T-cell (primary cell): Measurements from ENCODE around the gene TMEM60. TPM values are rescaled to one million over a fixed set of nuclear protein-coding genes. Genes with fewer than 3 reads are reported as not detected.

Experiments
- ATAC-seq, 4 experiments: fragments of 200-7000 bp in 3 of 4; fragments of 150-1000 bp in 1 of 4; cut with Tn5 transposase; replicated peaks in 1 of 4; 1 replicate in 3 of 4; 2 replicates in 1 of 4; pipeline ENCODE4 v1.10.0; 2021; ENCODE audit warnings: moderate library complexity in 3 of 4, mild to moderate bottlenecking in 2 of 4, moderate number of reproducible peaks in 1 of 4
- CTCF ChIA-PET, 2 donors: fragments of 300-600 bp; sonication (Branson Sonifier 250); formaldehyde crosslinking; loops; one replicate each; lab custom pipeline; 2022; ENCODE audit warnings: antibody characterized with exemption in 2 of 2; lab: Charles Lee
- POLR2A ChIA-PET, 2 donors: fragments of 300-600 bp; sonication (Branson Sonifier 250); formaldehyde crosslinking; loops; one replicate each; lab custom pipeline; 2022; ENCODE audit warnings: antibody characterized with exemption in 2 of 2; lab: Charles Lee
- DNase-seq, 35 experiments: peaks; one replicate each; pipeline versions ENCODE4 v3.0.0 to v3.0.0-alpha.2; 2013 to 2023
- H3K27ac ChIP-seq: one replicate; pipeline ENCODE4 v1.5.1; 2013; ENCODE audit warnings: low read length
- H3K27me3 ChIP-seq, 2 experiments: replicated peaks in 1 of 2; 1 replicate in 1 of 2; 2 replicates in 1 of 2; pipeline versions ENCODE4 v1.6.1 to v1.7.0; 2013; ENCODE audit warnings: low read length in 1 of 2, mixed read lengths in 1 of 2; ENCODE audit not compliant: control insufficient read depth in 2 of 2, insufficient read depth in 2 of 2; ENCODE audit errors: extremely low read depth in 1 of 2
- H3K36me3 ChIP-seq, 2 donors: 1 replicate in 1 of 2; 2 replicates in 1 of 2; pipeline versions ENCODE4 v1.6.1 to v1.7.0; 2013; ENCODE audit warnings: low read length in 1 of 2; ENCODE audit not compliant: control insufficient read depth in 2 of 2, insufficient read depth in 1 of 2; ENCODE audit errors: extremely low read depth in 1 of 2
- H3K4me1 ChIP-seq, 2 experiments: 1 replicate in 1 of 2; 2 replicates in 1 of 2; pipeline versions ENCODE4 v1.6.1 to v1.7.0; 2013; ENCODE audit warnings: low read length in 2 of 2, mixed read lengths in 1 of 2; ENCODE audit not compliant: insufficient read depth in 2 of 2, control insufficient read depth in 1 of 2; ENCODE audit errors: extremely low read depth in 1 of 2
- H3K4me3 ChIP-seq, 2 donors: 1 replicate in 1 of 2; 2 replicates in 1 of 2; pipeline versions ENCODE4 v1.5.1 to v1.7.0; 2013; ENCODE audit warnings: mild to moderate bottlenecking in 2 of 2, low read length in 1 of 2, moderate library complexity in 1 of 2; ENCODE audit not compliant: control insufficient read depth in 1 of 2; ENCODE audit errors: extremely low read depth in 1 of 2
- H3K9me3 ChIP-seq: 2 replicates; pipeline ENCODE4 v1.7.0; 2013
- H3K27ac Mint-ChIP-seq, 2 donors: one replicate each; pipeline ENCODE4 v1.8.0; 2020 to 2021; ENCODE audit warnings: mild to moderate bottlenecking in 2 of 2, mixed read lengths in 2 of 2
- H3K27me3 Mint-ChIP-seq, 2 donors: one replicate each; pipeline ENCODE4 v1.8.0; 2021 to 2022; ENCODE audit warnings: mixed read lengths in 2 of 2
- H3K36me3 Mint-ChIP-seq: one replicate; pipeline ENCODE4 v1.8.0; 2021; ENCODE audit warnings: mixed read lengths
- H3K4me1 Mint-ChIP-seq, 3 donors: one replicate each; pipeline ENCODE4 v1.8.0; 2020 to 2022; ENCODE audit warnings: mixed read lengths in 3 of 3, mild to moderate bottlenecking in 1 of 3
- H3K4me3 Mint-ChIP-seq, 3 donors: one replicate each; pipeline ENCODE4 v1.8.0; 2020 to 2022; ENCODE audit warnings: mild to moderate bottlenecking in 3 of 3, mixed read lengths in 3 of 3, moderate library complexity in 3 of 3
- H3K9me3 Mint-ChIP-seq, 3 donors: one replicate each; pipeline ENCODE4 v1.8.0; 2020 to 2022; ENCODE audit warnings: mixed read lengths in 3 of 3
- WGBS: methylation state at CpG from one replicate; pipeline ENCODE4 v1.1.5; 2013; ENCODE audit warnings: missing lambda C conversion rate; ENCODE audit not compliant: insufficient coverage; 5-methylcytosine and 5-hydroxymethylcytosine counted together
- total RNA-seq, 35 experiments: library from RNA in 6 of 35; stranded (reverse) in 6 of 35; fragments of 120-200 nt in 1 of 35; gene quantifications; one replicate each; pipeline versions ENCODE4 v1.2.1 to v1.2.4 and lab custom pipeline; 2013 to 2026

Gene TMEM60
- total RNA-seq, 5 donors from 2014 or later (not counting 1 experiment from before 2014, with no cell fraction given) = 3.6 to 13.0 (median 10.6) TPM

DNA sequence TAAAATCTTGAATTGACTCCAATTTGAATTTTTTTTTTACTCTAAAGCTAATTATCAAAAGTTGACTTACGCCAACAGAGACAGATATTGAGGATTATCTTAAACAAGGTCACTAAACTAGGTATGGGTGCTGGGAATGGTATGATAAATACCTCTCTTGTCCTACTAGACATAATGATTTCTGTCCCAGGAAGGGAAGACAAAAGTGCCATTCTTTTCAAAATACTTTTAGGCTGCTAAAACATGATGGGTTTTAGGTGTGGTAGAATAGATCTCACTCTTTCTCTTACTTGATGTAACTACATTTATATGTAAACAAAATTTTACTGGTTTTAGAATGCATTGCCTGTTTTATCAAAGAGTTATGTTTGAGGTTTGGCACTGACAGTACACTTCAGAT, 15.1 kb downstream of the TMEM60 start:
- Histone ChIP-seq H3K36me3 (peaks cover 10 to 27% of the 10 kb centered on the region in 2 donors), H3K4me3 (no peak overlapping the region), H3K27ac (no peak overlapping the region), H3K4me1 (no peaks in the 10 kb centered on the region), H3K9me3 (no peaks in the 10 kb centered on the region), H3K27me3 (no peaks in the 10 kb centered on the region)
- DNase-seq (no peak), ATAC-seq (no peak)
- CTCF ChIA-PET = interaction anchor here in 1 of 2 donors (1.3 kb wide), 1 partner anchor 24 kb away, joined by 3 read pairs; no protein-coding TSS in a partner anchor
- Mint-ChIP-seq H3K27me3 (no peaks in the 10 kb centered on the region), H3K9me3 (no peaks in the 10 kb centered on the region), H3K36me3 (peaks cover 44% of the 10 kb centered on the region), H3K4me3 (no peak overlapping the region), H3K4me1 (peaks cover 0 to 8% (median 0%) of the 10 kb centered on the region in 3 donors), H3K27ac (peak overlapping the region; percentile 23 to 39)
- no CpG with 5 or more reads among the region's 1 CpG for WGBS
- POLR2A ChIA-PET = no interaction called here

DNA sequence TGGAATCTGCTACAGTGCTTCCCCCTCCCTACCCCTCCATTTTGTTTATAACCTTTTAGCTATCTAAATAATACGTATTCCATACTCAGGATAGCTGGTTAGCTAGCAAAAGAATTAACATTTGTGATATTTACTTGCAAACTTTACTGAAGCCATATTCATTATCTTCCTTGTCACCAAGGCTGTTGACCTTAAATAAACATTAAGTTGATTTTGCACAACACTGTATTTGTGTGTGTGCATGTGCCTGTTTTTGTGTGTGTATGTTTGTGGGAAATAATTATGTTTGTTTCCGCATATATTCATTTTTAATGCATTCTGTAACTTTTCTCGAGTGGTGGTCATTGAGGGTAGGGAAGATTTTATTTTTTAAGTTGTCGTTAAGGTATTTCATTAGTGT, 15.9 kb downstream of the TMEM60 start:
- peaks cover 48% of the 10 kb centered on the region for H3K36me3 Mint-ChIP-seq
- no peaks in the 10 kb centered on the region for H3K9me3 ChIP-seq
- H3K9me3 Mint-ChIP-seq = no peaks in the 10 kb centered on the region
- peaks cover 0 to 8% (median 0%) of the 10 kb centered on the region in 3 donors for H3K4me1 Mint-ChIP-seq
- no peak overlapping the region for H3K27ac ChIP-seq
- peaks cover 10 to 27% of the 10 kb centered on the region in 2 donors for H3K36me3 ChIP-seq
- ChIA-PET CTCF (interaction anchor here in 1 of 2 donors (1.3 kb wide), 1 partner anchor 23 kb away, joined by 3 read pairs; no protein-coding TSS in a partner anchor), POLR2A (no interaction called here)
- H3K27me3 ChIP-seq = no peaks in the 10 kb centered on the region
- no peak for DNase-seq
- H3K27me3 Mint-ChIP-seq = no peaks in the 10 kb centered on the region
- no peak overlapping the region for H3K27ac Mint-ChIP-seq
- H3K4me1 ChIP-seq = no peaks in the 10 kb centered on the region
- no peak overlapping the region for H3K4me3 Mint-ChIP-seq
- ATAC-seq = no peak
- WGBS = no CpG with 5 or more reads among the region's 4 CpGs
- H3K4me3 ChIP-seq = no peak overlapping the region

DNA sequence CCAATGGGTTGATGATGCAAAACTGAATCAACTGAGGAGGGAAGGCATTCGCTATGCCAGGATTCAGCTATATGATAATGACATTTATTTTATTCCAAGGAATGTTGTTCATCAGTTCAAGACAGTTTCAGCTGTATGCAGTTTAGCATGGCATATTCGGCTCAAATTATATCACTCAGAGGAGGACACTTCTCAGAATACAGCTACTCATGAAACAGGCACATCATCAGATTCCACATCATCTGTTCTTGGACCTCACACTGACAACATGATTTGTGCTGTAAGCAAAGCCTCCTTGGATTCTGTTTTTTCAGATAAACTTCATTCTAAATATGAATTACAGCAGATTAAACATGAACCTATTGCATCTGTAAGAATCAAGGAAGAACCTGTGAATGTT, 19.7 kb downstream of the TMEM60 start:
- Mint-ChIP-seq H3K27ac (peak overlapping the region; percentile 4 to 14), H3K4me3 (no peak overlapping the region), H3K9me3 (no peaks in the 10 kb centered on the region), H3K36me3 (peaks cover 58% of the 10 kb centered on the region), H3K4me1 (peaks cover 0 to 11% (median 6%) of the 10 kb centered on the region in 3 donors), H3K27me3 (no peaks in the 10 kb centered on the region)
- H3K4me1 ChIP-seq = no peaks in the 10 kb centered on the region
- peaks cover 4 to 47% of the 10 kb centered on the region in 2 donors for H3K36me3 ChIP-seq
- ATAC-seq (no peak), DNase-seq (no peak)
- CTCF ChIA-PET = no interaction called here
- no peak overlapping the region for H3K4me3 ChIP-seq
- POLR2A ChIA-PET = no interaction called here
- no peak overlapping the region for H3K27ac ChIP-seq
- no peaks in the 10 kb centered on the region for H3K27me3 ChIP-seq
- WGBS = 100% methylated on average over 1 of the region's 2 CpGs
- no peaks in the 10 kb centered on the region for H3K9me3 ChIP-seq

DNA sequence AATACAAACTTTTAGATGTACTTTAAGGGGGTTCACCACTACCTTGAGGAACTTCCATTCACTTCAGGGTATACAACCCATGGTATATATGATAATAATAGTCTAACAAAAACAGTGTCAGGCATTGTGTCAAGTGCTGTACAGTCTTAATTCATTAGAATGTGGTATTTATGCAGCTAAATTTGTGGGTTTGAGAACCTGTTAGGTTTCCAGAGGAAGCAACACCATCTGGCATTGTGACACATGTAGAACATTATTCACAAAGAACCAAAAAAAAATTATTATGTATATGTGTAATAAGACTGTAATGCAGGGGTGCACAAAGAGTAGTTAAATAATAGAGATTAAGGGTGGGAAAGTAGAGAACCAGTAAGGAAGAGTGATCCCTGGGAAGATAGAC, 26.3 kb downstream of the TMEM60 start:
- CTCF ChIA-PET = interaction anchor here in 1 of 2 donors (1.5 kb wide), 1 partner anchor 9 kb away, joined by 3 read pairs; no protein-coding TSS in a partner anchor
- POLR2A ChIA-PET = no interaction called here
- H3K27me3 Mint-ChIP-seq = no peaks in the 10 kb centered on the region
- H3K4me3 Mint-ChIP-seq = no peak overlapping the region
- DNase-seq (no peak), ATAC-seq (no peak)
- no peaks in the 10 kb centered on the region for H3K9me3 Mint-ChIP-seq
- no peak overlapping the region for H3K4me3 ChIP-seq
- H3K36me3 ChIP-seq = peaks cover 0 to 60% of the 10 kb centered on the region in 2 donors
- no peak overlapping the region for H3K27ac Mint-ChIP-seq
- no peaks in the 10 kb centered on the region for H3K27me3 ChIP-seq
- H3K27ac ChIP-seq = no peak overlapping the region
- H3K4me1 ChIP-seq = no peaks in the 10 kb centered on the region
- H3K4me1 Mint-ChIP-seq = peaks cover 3 to 7% (median 6%) of the 10 kb centered on the region in 3 donors
- no peaks in the 10 kb centered on the region for H3K9me3 ChIP-seq
- H3K36me3 Mint-ChIP-seq = peaks cover 38% of the 10 kb centered on the region

DNA sequence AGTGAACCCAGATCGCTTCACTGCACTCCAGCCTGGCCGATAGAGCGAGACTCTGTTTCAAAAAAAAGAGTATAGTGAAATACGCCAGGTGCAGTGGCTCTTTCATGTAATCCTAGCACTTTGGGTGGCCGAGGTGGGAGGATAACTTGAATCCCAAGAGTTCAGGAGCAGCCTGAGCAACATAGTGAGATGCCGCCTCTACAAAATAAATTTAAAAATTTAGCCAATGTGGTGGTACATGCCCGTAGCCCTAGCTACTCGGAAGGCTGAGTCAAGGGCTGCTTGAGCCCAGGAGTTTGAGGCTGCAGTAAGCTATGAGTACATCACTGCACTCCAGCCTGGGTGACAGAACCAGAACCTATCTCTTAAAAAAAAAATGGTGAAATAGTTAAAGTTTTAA, 27.9 kb downstream of the TMEM60 start:
- no peaks in the 10 kb centered on the region for H3K4me1 ChIP-seq
- no peaks in the 10 kb centered on the region for H3K9me3 Mint-ChIP-seq
- no peak overlapping the region for H3K27ac ChIP-seq
- H3K36me3 Mint-ChIP-seq = peaks cover 32% of the 10 kb centered on the region
- H3K36me3 ChIP-seq = peaks cover 0 to 55% of the 10 kb centered on the region in 2 donors
- WGBS = 91% methylated on average over 6 of the region's 8 CpGs
- H3K27me3 ChIP-seq = no peaks in the 10 kb centered on the region
- ATAC-seq = no peak
- DNase-seq = no peak
- H3K9me3 ChIP-seq = no peaks in the 10 kb centered on the region
- H3K4me1 Mint-ChIP-seq = peaks cover 5 to 13% (median 10%) of the 10 kb centered on the region in 3 donors
- H3K27me3 Mint-ChIP-seq = no peaks in the 10 kb centered on the region
- POLR2A ChIA-PET = no interaction called here
- no peak overlapping the region for H3K27ac Mint-ChIP-seq
- no peak overlapping the region for H3K4me3 Mint-ChIP-seq
- H3K4me3 ChIP-seq = no peak overlapping the region
- CTCF ChIA-PET = no interaction called here

DNA sequence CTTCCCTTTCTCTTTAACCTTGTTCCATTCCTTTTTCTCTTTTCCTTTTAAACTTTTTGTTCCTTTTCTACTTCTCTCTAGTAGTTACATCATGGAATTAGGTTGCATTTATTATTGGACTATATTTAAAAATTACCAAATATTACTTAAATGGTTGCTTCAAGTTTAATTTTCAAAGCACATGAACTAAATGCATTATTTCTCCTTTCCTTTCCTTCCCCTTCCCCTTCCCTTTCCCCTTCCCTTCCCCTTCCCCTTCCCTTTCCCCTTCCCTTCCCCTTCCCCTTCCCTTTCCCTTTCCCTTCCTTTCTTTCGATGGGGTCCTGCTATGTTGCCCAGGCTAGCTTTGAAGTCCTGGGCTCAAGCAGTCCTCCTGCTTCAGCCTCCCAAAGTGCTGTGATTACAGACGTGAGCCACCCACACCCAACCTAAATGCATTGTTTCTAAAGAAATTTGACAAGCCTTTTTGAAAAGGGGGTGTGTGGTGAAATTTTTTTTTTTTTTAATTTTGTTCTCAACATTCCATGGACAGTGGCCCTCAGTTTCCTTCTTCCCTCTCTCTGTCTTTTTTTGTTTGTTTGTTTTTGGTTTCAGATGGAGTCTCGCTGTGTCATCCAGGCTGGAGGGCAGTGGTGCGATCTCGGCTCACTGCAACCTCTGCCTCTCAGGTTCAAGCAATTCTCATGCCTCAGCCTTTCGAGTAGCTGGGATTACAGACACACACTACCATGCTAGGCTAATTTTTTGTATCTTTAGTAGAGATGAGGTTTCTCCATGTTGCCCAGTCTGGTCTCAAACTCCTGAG, 31.2 kb downstream of the TMEM60 start:
- DNase-seq (no peak), ATAC-seq (no peak)
- H3K4me3 Mint-ChIP-seq = no peak overlapping the region
- Histone ChIP-seq H3K4me1 (peaks cover 0 to 2% of the 10 kb centered on the region in 2 experiments), H3K9me3 (no peaks in the 10 kb centered on the region), H3K36me3 (peaks cover 0 to 28% of the 10 kb centered on the region in 2 donors), H3K27me3 (no peaks in the 10 kb centered on the region), H3K4me3 (no peak overlapping the region), H3K27ac (no peak overlapping the region)
- H3K27ac Mint-ChIP-seq = peak overlapping the region in 1 of 2 donors; percentile 48
- no CpG with 5 or more reads among the region's 6 CpGs for WGBS
- H3K9me3 Mint-ChIP-seq = no peaks in the 10 kb centered on the region
- H3K27me3 Mint-ChIP-seq = no peaks in the 10 kb centered on the region
- POLR2A ChIA-PET = interaction anchor here in 1 of 2 donors (0.7 kb wide), 1 partner anchor 35 kb away, joined by 5 read pairs; no protein-coding TSS in a partner anchor
- H3K36me3 Mint-ChIP-seq = peaks cover 22% of the 10 kb centered on the region
- CTCF ChIA-PET = interaction anchor here (0.6 to 2.3 kb wide), 3 partner anchors 32 to 116 kb away, joined by 3 to 10 read pairs (median 4); partner anchors contain the start of genes PHTF2 (in 1 of the 2) and TMEM60 (in 1 of the 2)
- peaks cover 26 to 31% (median 30%) of the 10 kb centered on the region in 3 donors for H3K4me1 Mint-ChIP-seq
